ENCODE results near the gene ADAMTS7.
"Not testable (repeated sequence)": the region's sequence is repeated elsewhere in the genome, so short reads cannot be mapped to it uniquely, and the experiment has no call there.

The ADAMTS7 gene

DNA sequence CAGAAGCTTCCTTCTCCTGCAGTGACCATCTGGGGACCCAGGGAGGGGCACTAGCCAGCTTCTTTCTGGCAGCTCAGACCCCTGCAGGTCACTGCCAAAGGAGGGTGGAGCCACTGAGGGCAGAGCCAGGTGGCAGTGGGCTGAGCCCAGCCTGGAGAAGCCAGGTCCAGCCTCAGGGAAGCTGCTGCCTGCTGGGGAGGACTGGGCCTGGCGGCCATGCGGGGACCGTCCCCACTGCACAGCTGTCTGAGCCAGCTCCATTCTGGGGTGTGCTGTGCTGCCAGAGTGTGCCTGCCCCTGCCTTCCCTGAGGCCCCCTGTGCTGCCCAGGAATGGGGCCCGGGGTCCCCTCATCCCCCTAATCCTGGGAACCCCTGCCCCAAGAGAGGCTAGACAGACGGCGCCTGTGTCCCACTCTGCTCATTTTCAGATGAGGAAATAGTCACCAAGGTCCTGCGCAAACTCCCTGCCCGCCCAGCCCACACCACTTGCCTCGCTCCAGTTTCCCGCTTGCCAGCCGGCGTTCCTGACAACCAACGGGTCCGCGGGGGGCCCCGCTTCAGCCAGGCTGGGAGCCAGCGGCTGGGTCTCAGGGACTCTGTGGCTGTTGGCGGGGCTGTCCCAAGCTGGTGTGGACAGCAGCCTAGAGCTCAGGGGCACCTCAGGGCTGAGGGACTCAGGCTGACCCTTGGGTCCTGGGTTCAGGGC, 46.0 kb downstream of the ADAMTS7 start:
- DNase-seq, result not testable (repeated sequence)

DNA sequence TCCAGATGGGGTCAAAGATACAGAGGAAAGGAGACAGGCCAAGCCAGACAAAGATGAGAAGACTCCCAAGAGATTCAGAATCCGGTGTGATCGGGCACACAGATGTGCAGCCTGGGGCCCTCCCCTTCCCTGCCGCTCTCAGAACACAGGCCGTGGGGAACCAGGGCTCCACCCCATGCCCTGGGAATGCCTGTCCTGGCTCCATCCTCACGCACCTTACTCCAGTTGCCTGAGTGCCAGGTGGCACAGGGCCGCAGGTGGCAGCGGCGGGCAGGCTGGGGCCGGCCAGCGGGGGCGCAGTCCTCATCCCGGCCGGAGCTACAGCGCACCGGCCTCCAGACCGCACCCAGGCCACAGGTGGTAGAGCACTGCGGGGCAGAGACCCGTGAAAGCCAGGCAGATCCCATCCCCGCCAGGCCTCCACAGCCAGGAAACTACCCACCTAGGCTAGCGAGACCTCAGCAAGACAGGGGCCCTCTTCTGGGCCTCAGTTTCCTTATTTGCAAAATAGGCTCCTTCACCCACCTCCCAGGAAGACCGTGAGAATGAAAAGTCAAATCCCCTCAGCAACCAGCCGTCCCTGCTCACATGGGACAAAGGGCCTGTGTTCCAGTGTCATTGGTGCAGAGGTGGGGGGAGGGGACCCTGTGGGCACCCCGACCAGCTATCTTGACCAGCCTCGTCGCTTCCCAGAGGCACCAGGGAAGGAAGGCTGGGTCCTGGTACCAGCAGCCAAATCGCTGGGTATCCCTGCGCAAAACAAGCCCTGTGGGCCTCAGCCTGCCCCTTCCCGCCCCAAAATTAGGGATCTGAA, 46.7 kb downstream of the ADAMTS7 start:
- not testable (repeated sequence) for DNase-seq

DNA sequence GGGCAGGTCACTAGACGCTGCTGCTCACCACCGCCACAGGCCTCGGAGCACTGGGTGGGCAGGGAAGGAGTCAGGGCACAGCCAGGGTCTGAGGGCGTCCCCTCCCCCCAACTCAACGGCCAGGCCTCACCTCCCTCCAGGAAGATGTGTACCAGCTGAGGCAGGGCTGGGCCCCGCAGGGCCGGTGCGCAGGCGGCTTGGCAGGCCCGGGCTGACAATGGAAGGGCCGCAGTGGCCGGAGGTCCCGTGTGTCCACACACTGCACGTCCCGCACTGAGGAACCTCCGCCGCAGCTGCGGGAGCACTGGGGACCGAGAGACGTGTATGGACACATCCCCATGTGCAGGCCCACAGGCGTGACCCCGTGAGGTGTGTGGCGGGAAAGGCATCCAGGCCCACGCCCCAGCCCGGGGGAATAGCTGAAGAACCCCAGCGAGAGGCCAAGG, 47.4 kb downstream of the ADAMTS7 start:
- no peak for DNase-seq

DNA sequence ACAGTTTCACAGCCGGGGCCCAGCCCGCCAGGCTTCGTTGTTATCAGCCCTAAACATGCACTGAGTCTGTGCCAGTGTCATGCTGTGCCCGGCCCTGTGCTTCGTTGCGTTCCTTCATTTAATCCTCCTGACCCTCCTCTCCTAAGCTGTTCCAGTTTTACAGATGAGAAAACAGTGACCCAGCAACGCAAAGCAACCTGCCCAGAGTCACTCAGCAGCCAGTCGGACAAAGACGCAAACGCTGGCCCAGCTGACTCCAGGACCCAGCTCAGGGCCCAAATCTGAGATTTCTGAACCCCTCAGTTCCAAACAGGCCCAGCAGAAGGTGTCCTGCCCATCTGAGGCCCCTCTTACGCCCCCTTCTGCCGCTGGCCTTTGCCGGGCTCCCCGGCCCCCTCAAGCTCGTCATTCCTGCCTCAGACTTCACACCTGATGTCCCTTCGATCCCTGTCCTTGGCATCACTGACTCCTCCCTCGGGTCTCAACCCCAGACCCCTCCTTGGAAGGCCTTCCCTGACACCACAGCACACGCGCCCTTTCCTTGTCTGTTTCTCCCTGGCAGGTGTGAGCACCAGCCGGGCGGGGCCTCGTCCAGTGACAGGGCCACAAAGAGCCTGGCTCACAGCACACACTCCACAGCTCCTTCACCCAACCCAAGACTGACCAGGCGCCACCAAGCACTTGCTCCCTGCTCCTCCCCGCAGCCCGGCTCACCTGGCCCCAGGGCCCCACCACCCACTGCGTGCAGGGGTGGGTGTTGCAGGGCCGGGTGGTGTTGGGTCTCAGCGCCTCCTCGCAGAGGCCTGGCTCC, 48.1 kb downstream of the ADAMTS7 start:
- DNase-seq, result no peak

DNA sequence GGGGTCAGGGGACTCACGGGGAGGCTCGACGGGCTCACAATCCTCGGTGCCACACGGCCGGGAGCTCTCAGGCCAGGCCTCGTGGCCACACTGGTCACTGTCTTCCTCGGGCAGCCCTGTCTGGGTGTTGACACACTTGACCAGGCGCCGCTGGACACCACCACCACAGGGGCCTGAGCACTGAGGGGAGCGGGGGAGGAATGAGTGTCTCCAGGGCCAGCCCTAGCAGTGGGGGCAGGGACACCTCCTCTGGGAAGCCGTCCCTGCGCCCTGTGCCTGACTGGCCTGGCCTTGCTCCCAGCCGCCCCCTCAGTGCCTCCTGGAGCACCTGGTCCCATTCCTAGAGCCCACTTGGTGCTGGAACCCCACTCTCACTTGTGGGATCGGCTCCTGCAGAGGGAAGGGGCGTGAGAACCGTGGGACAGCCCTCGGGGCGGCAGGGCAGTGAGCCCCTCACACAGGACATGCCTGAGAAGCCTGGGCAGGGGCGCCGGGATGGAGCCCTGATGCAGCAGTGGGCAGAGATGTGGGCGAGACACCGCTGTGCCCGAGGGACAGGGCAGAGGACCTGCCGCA, 48.8 kb downstream of the ADAMTS7 start:
- DNase-seq, result not testable (repeated sequence)

DNA sequence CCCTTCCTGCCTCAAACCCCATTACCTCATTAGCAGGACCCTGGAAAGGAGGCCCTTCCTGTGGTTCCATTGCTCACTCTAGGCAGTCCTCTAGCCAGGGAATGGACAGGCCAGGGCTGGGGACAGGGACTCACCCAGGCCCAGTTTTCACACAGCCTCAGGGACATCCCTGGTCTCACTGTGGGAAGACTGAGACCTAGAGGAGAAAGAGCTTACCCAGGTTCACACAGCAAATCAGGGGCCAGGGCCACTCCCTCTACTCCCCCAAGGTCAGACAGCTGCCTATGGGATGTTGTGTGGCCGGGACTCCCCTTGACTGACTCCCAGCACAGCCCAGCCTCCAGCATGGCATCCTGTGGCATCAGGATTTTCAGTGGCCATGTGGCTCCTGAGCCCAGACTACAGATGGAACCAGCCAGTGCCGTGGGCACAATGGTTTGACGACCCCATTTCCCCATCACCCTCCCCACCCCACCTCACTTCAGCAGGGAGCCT, 49.3 kb downstream of the ADAMTS7 start:
- no peak for DNase-seq

DNA sequence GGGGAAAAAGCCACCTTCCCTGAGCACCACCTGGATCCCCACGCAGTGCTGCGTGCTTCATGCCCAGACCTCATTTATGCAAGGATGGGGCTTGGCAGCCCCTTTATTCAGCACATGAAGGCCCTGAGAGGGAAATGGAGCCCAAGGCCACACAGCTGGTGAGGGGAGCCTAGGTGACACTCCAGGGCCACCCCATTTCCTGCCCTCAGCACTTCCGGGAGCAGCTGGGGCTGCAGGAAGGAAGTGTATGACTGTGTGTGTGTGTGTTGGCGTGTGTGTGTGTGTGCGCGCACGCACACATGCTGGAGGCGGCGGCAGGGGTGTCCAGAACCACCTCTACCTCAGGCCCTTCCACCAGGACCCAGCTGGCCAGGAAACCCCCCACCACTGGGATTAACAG, 49.8 kb downstream of the ADAMTS7 start:
- DNase-seq, result not testable (repeated sequence)

DNA sequence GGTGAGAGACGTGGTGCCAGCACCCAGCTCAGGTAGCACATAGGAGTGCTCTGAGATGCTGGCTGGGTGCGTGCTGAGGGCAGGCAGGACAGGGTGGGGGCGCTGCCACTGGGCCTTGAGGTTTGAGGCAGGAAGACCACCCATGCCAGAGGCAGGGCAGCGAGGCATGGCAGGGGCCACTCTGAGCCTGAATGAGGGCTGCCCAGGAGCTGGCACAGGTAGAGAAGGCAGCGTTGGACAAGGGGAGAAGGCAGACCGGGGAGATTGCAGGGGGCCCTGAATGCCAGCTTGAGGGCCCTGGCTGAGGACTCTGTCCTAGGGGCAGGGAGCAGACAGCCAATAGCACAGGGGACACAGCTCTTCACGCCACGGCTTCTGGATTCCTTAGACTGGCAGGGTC, 50.2 kb downstream of the ADAMTS7 start:
- DNase-seq, result no peak

DNA sequence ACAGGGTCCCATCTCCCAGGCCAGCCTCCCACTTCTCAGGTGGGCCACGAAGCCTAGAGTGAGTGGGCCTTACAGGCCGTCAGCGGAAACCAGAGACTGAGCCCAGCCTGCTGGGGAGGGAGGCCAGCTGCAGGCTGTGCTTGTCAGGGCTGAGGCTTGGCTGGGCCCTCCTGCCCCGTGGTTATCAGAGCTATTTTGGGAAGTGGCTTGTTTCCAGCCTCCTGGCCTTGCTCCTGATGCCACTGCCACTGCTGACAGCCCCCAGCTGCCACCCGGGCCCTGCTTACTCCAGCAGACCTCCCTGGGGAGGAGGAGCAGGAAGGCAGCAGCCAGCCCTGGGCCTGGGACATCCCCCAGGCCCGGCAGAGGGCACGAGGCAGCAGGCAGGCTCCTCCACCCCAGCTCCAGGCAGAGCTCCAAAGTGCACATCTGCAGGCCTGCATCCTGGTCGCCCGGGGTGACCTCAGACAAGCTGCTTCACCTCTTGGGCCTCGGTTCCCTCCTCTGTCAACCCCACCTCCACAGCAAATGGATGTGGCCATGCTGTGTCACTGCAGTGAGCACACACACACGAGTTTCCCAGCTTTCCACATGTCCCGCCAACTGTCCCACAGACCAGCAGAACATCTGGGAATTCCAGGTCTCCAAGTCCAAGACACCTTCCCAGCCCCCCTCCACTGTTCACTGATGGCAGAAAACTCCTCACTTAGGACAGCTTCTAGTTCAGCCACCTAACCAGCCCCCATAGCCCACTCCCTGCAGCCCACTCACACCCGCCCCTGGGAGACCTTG, 51.0 kb downstream of the ADAMTS7 start:
- DNase-seq, result not testable (repeated sequence)

DNA sequence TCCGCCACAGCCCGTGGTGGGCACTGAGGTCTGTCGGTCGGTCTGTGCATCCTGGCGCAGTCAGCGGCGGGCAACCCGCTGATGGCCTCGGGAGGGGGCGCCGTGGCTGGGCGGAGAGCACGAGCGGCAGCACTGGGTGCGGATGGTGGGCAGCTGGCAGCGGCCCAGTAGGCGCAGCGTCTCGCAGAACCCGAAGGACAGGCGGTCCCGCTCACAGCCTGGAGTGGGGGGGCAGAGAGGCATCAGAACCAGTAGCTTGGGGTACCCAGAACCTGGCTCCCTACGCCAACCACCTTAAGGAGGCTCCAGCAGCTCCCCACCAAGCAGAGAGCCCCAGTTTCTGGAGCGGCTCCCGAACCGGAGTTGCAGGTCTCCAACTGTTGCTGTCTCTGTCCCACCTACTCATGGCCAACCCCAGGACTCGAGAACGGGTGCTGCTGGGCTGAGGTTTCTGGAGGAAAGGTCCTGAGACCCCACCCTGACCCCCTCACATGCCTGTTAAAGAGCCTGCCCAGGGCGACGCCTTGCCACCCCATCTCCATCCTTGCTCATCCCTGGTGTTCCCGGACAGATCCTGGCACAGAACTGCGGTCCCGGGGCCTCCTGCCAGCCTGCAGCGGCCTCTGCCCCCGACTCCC, 51.8 kb downstream of the ADAMTS7 start:
- DNase-seq, result not testable (repeated sequence)

DNA sequence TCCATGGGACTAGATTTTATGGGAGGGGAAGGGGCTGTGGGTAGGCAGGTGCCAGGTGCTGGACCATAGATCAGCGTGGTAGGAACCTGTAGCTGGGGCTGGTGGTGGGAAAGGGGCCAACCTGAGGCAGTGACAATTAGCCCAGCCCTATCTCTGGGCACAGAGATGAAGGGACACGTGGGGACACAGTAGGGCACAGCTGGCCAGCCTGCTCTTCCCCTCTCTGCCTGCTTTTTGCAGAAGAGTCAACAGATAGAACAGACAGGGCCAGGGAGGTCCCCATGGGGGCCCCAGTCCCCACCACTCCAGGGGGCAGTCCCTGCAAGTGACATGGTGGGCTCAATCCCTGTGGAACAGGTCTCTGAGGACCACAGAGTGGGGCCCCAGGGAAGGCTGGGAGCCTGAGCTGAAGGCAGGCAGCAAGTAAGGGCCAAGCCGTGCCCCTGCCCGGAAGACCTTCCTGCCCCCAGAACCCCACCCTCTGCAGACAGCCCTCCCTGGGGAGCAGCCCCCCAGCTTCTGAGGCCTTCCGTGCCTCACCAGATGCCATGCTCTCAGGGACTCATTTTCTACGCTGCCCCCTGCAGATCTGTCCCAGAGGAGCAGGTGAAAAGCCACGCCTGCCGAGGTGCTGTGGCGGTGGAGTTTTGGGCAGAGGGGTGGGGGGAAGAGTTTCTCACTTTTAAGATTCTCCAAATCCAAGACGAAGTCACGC, 52.6 kb downstream of the ADAMTS7 start:
- not testable (repeated sequence) for DNase-seq

DNA sequence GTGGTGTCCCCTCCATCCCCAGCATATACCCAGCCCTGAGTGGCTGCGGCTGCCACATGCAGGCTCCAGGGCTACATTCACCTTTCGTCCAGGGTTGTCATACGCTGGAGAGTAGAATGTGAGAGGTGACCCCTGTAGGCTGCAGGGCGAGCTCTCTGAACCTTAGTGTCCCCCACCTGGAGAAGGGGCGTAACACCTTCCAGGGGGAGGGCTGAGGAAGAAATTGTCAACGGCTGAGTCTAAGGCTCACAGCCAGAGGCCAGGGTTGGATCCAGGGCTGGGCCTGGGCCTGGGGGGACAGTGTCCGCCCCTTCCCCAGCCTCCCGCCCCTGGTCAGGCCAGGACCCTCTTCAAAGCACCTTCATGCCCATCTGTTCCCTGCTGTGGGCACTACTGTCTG, 53.2 kb downstream of the ADAMTS7 start:
- not testable (repeated sequence) for DNase-seq

DNA sequence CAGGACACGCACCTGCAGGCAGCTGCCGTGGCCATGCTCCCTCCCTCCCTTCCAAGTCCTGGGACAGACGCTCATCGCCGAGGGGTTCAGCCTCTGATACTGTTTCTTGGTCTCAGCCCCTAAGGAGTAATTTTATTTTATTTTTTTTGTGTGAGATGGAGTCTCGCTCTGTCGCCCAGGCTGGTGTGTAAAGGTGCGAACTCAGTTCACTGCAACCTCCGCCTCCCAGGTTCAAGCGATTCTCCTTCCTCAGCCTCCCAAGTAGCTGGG, 53.7 kb downstream of the ADAMTS7 start:
- DNase-seq, result no peak

DNA sequence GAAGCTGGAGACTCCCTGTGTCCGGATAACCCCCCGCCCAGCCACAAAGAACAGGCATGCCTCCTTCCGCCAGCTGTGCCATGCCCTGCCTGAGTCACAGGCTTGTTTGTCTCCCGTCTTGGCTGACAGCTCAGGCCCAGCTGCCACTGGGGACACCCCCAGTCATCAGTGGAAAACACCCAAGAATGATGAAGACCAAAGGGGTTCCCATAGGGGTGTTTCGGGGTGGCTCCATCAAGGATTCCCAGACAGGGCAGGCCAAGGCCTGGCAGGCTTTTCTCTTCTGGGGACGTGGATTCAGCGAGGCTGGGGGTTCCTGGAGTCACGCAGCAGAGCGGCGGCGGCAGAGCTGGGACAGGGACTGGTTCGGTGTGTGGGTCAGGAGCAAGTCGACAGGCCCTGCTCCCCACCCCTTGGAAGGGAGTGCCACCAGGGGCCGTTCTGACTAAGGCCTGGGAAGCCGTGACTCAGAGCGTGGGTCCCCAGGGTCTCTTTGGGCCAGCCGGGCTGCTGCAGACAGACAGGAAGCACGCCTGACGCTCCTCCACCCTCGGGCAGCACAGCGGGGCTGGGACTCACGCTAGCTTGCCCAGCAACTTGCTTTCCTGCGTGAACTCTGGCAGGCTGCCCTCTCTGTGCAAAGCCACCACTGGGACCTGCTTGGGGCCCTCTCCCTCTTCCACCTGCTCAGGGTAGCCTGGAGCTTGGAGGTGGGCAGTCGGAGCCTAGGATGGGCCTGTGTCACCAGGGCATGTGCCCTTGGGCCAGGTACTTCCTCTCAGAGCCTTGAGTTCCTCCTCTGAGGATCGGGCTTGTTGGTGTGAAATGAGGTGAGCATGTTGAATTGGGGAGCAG, 54.3 kb downstream of the ADAMTS7 start:
- DNase-seq, result not testable (repeated sequence)

DNA sequence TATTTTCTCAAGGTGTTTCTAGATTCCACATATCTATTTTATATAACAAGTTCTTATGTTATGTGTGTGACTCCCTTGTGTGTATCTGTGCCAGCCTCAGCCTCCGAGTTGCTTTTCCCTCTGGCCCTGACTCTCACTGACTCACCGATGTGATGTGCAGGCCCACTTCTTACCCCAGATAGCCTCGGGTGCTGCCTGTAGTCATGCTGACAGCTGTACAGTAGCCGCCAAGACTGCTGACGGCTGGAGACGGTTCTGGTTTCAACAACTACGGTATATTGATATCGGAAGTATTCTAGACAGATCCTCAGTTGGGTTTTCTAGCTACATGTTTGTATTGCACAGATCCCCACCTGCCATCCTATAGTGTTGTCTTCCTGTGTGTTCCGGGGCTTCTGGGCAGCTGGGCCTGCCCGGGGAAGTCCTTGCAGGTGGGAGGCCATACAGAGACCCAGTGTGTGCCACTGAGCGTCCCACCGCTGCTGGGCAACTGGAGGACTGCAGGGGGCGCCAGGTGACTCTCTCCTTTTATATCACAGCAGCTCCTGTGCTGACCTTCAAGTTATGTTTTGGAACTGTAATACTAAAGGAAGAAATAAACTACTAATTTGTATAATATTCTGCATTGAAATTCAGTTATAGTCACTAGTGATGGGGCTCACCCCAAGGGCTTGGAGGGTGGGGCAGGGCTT, 55.2 kb downstream of the ADAMTS7 start:
- DNase-seq, result not testable (repeated sequence)

DNA sequence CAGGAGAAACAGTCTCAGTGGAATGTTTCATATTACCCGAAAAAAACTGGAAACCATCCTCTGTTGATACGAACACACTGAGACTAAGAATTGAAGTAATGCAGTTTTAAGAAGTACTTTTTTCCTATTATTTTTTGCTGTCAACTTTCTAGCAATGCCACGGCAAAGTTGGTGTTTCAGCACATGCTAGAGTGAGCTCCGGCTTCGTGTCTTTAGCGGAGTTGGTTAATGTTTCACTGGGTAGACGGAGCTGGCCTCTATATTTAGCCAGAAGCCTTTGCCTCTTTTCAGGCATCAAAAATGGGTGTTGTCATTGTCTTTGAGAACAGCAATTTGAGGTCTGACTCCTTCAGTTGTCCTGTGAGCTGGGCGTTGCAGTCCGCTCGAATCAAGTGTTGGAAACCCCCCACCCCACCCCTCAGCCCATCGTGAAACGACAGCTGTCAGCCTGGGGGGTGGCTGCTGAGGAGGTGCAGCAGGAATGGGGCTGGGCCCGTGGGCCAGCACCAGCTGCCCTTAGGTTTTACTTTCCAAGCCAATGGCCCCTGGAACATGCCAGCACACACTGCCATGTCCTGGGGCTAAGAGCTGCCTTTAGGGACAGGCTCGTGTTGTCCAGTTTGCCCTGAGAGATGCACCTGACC, 56.5 kb downstream of the ADAMTS7 start:
- DNase-seq, result not testable (repeated sequence)

DNA sequence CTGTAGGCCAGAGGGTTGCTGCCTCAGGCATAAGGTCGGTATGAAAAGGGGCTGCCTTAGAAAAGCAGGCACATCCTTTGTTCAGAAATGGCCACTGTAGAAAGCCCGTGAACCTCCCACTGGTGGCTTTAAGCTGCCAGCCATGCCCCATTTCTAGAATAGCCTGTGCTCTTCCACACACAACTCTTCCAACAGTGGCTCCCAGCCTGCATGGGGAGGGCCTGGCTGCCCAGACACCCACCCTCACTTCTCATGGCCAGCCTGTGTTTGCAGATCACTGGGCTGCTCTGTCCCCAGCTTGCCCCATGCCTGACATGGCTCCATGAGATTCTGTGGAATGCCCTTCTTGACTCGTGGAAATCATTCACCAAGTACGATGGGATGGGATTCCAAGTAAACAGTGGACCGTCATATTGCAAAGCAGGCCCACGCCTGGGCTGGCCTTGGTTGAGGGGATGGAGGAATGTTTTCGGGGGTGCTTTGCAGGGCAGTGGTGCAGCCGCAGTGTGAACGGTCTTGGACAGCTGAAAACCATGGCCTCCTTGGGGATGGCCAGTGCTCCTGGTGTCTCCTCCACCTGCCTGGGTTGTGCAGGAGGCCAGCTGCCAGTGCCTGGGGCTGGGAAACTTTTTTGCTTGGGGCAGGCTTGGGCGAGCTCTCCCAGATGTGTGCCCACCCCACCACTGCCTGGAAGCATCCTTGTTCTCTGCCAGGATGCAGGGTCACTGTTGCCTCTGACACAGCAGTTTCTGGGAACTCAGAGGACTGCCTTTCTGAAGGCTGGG, 57.3 kb downstream of the ADAMTS7 start:
- DNase-seq, result not testable (repeated sequence)

DNA sequence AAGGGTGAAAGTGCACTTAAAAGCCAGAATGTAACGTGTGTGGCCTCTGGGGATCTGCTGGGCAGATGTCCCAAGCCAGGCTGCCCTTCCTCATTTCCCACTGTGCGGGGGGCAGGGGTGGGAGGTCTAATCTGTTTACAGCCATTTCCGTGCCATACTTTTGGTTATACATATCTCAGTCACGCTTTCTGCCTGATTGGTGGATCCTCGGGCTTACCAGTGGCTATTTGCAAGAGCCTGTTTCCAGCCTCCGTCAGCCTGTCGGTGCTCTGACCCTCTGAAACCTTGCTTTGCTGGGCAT, 58.0 kb downstream of the ADAMTS7 start:
- DNase-seq, result not testable (repeated sequence)
